Trophoblast cell (in vitro differentiated cells and primary cell): ENCODE measurements around the gene REV3L.
"Not testable (repeated sequence)": the region's sequence is repeated elsewhere in the genome, so short reads cannot be mapped to it uniquely, and the experiment has no call there.

Source experiments
- DNase-seq, 2 donors: peaks; one replicate each; pipeline ENCODE4 v3.0.0-alpha.2; 2016
- H2AFZ ChIP-seq: 2 replicates; pipeline ENCODE4 v1.6.1; 2013; ENCODE audit warnings: low read length, moderate library complexity, mild to moderate bottlenecking; ENCODE audit not compliant: insufficient read depth, poor library complexity
- H2AK5ac ChIP-seq: 2 replicates; pipeline ENCODE4 v1.6.1; 2013; ENCODE audit warnings: mild to moderate bottlenecking, low read length
- H2BK120ac ChIP-seq: 2 replicates; pipeline ENCODE4 v1.6.1; 2013; ENCODE audit warnings: low read length, mild to moderate bottlenecking, moderate library complexity; ENCODE audit not compliant: insufficient read depth, poor library complexity
- H2BK12ac ChIP-seq: 2 replicates; pipeline ENCODE4 v1.6.1; 2013; ENCODE audit warnings: mild to moderate bottlenecking, low read length, moderate library complexity
- H2BK5ac ChIP-seq: 2 replicates; pipeline ENCODE4 v1.6.1; 2013; ENCODE audit warnings: low read length, low read depth, moderate library complexity, mild to moderate bottlenecking; ENCODE audit not compliant: poor library complexity
- H3K14ac ChIP-seq: 2 replicates; pipeline ENCODE4 v1.6.1; 2013; ENCODE audit warnings: mild to moderate bottlenecking, low read length
- H3K18ac ChIP-seq: 2 replicates; pipeline ENCODE4 v1.6.1; 2013; ENCODE audit warnings: mild to moderate bottlenecking, low read length
- H3K23ac ChIP-seq: 2 replicates; pipeline ENCODE4 v1.6.1; 2013; ENCODE audit warnings: low read length
- H3K27ac ChIP-seq: 2 replicates; pipeline ENCODE4 v1.5.1; 2013; ENCODE audit warnings: low read depth, mild to moderate bottlenecking, inconsistent platforms, low read length, moderate library complexity
- H3K27me3 ChIP-seq: 2 replicates; pipeline ENCODE4 v1.6.1; 2013; ENCODE audit warnings: inconsistent platforms, mild to moderate bottlenecking, low read length, moderate library complexity; ENCODE audit not compliant: insufficient read depth
- H3K36me3 ChIP-seq, 2 experiments: 1 replicate in 1 of 2; 2 replicates in 1 of 2; pipeline ENCODE4 v1.6.1; 2013; ENCODE audit warnings: low read length in 2 of 2, mild to moderate bottlenecking in 2 of 2, moderate library complexity in 1 of 2; ENCODE audit not compliant: insufficient read depth in 2 of 2, control insufficient read depth in 1 of 2
- H3K4ac ChIP-seq: 2 replicates; pipeline ENCODE4 v1.6.1; 2013; ENCODE audit warnings: low read depth, mild to moderate bottlenecking, low read length, moderate library complexity
- H3K4me1 ChIP-seq, 2 experiments: 1 replicate in 1 of 2; 2 replicates in 1 of 2; pipeline ENCODE4 v1.6.1; 2013; ENCODE audit warnings: low read length in 2 of 2, mild to moderate bottlenecking in 2 of 2, moderate library complexity in 1 of 2; ENCODE audit not compliant: insufficient read depth in 2 of 2, control insufficient read depth in 1 of 2
- H3K4me2 ChIP-seq: 2 replicates; pipeline ENCODE4 v1.6.1; 2013; ENCODE audit warnings: inconsistent platforms, mild to moderate bottlenecking, low read length, moderate library complexity
- H3K4me3 ChIP-seq: 2 replicates; pipeline ENCODE4 v1.5.1; 2013; ENCODE audit warnings: mild to moderate bottlenecking, low read depth, low read length, inconsistent platforms
- H3K79me1 ChIP-seq: one replicate; pipeline ENCODE4 v1.6.1; 2013; ENCODE audit warnings: low read length
- H3K79me2 ChIP-seq: 2 replicates; pipeline ENCODE4 v1.6.1; 2013; ENCODE audit warnings: low read length, mild to moderate bottlenecking; ENCODE audit not compliant: control insufficient read depth, insufficient read depth, poor library complexity
- H3K9ac ChIP-seq: 2 replicates; pipeline ENCODE4 v1.6.1; 2013; ENCODE audit warnings: mild to moderate bottlenecking, low read length
- H3K9me3 ChIP-seq: 2 replicates; pipeline ENCODE4 v1.6.1; 2013; ENCODE audit warnings: low read depth, mild to moderate bottlenecking, control low read depth, inconsistent platforms, low read length; ENCODE audit not compliant: insufficient read depth
- H4K12ac ChIP-seq: 2 replicates; pipeline ENCODE4 v1.6.1; 2013; ENCODE audit warnings: low read depth, mild to moderate bottlenecking, low read length, moderate library complexity
- H4K8ac ChIP-seq: 2 replicates; pipeline ENCODE4 v1.6.1; 2013; ENCODE audit warnings: low read depth, mild to moderate bottlenecking, low read length, moderate library complexity
- H4K91ac ChIP-seq: one replicate; pipeline ENCODE4 v1.6.1; 2013; ENCODE audit warnings: low read depth, mild to moderate bottlenecking, low read length, moderate library complexity
- WGBS: extraction: QIAGEN DNeasy Blood & Tissue Kit; methylation state at CpG from one replicate; pipeline ENCODE4 v1.1.7; 2013; ENCODE audit warnings: missing lambda C conversion rate; ENCODE audit not compliant: insufficient read length, insufficient coverage; ENCODE audit errors: extremely low coverage; 5-methylcytosine and 5-hydroxymethylcytosine counted together

The REV3L gene

GRCh38 chr6:111478749-111479148 lies 4.3 kb downstream of the REV3L start:
- Histone ChIP-seq H3K9me3 (no peaks in the 10 kb centered on the region), H3K4ac (no peak overlapping the region), H3K4me2 (no peak overlapping the region), H2BK12ac (no peak overlapping the region), H3K36me3 (no peaks in the 10 kb centered on the region), H3K4me3 (no peak overlapping the region), H3K14ac (no peak overlapping the region), H4K12ac (no peak overlapping the region), H2BK120ac (no peak overlapping the region), H3K27ac (no peak overlapping the region), H3K27me3 (no peaks in the 10 kb centered on the region), H2AFZ (no peak overlapping the region), H2BK5ac (no peak overlapping the region), H3K23ac (no peak overlapping the region), H2AK5ac (no peak overlapping the region), H4K8ac (no peak overlapping the region), H3K9ac (no peak overlapping the region), H3K79me1 (peaks cover 16% of the 10 kb centered on the region), H3K79me2 (peaks cover 16% of the 10 kb centered on the region), H3K18ac (no peak overlapping the region), H4K91ac (no peak overlapping the region), H3K4me1 (peaks cover 0 to 2% of the 10 kb centered on the region in 2 experiments)
- WGBS, result no CpG with 5 or more reads among the region's 1 CpG
- peak in 1 of 2 donors; percentile 36 for DNase-seq

- H3K18ac ChIP-seq, result no peak overlapping the region
- peaks cover 0 to 2% of the 10 kb centered on the region in 2 experiments for H3K4me1 ChIP-seq
- no peak overlapping the region for H3K9ac ChIP-seq
- no peak overlapping the region for H2AFZ ChIP-seq
- no peak overlapping the region for H3K4ac ChIP-seq
- H4K91ac ChIP-seq, result no peak overlapping the region
- WGBS, result no CpG with 5 or more reads among the region's 3 CpGs
- H3K36me3 ChIP-seq, result no peaks in the 10 kb centered on the region
- peak in 1 of 2 donors; percentile 6 for DNase-seq
- H3K14ac ChIP-seq, result no peak overlapping the region
- no peaks in the 10 kb centered on the region for H3K27me3 ChIP-seq
- no peak overlapping the region for H2AK5ac ChIP-seq
- H2BK120ac ChIP-seq, result no peak overlapping the region
- no peak overlapping the region for H4K8ac ChIP-seq
- no peak overlapping the region for H3K27ac ChIP-seq
- peaks cover 11% of the 10 kb centered on the region for H3K79me2 ChIP-seq
- peaks cover 10% of the 10 kb centered on the region for H3K79me1 ChIP-seq
- H3K4me2 ChIP-seq, result no peak overlapping the region
- H4K12ac ChIP-seq, result no peak overlapping the region
- no peaks in the 10 kb centered on the region for H3K9me3 ChIP-seq
- H2BK5ac ChIP-seq, result no peak overlapping the region
- no peak overlapping the region for H3K4me3 ChIP-seq
- no peak overlapping the region for H2BK12ac ChIP-seq
- no peak overlapping the region for H3K23ac ChIP-seq
Observed at GRCh38 chr6:111478064-111478476, 4.9 kb downstream of the REV3L start.

DNA sequence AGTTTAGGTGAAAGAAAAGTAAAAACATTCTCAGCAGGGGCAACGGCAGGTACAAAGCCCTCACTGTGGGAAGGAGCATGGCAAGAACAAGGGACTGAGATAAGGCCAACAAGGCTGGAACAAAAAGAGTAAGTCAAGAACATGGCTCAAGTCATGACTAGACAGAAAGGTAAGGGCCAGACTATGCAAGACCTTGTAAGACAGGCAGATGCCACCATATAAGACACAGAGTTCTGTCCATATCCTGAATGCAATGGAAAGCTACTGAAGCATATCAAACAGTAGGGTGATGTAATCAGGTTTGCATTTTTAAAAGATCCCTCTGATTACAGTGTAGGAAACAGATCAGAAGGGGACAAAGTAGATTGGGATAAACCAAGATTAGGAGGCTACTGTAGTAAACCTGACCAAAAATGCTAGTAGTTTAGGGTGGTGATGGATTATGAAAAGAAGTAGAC lies 5.5 kb downstream of the REV3L start:
- no peak overlapping the region for H3K9ac ChIP-seq
- H3K4me2 ChIP-seq, result no peak overlapping the region
- no peak overlapping the region for H3K4me3 ChIP-seq
- no peaks in the 10 kb centered on the region for H3K9me3 ChIP-seq
- H3K27ac ChIP-seq, result no peak overlapping the region
- H3K14ac ChIP-seq, result no peak overlapping the region
- no peak overlapping the region for H2BK5ac ChIP-seq
- no peak overlapping the region for H2AK5ac ChIP-seq
- no peaks in the 10 kb centered on the region for H3K36me3 ChIP-seq
- no peak overlapping the region for H4K91ac ChIP-seq
- H3K79me2 ChIP-seq, result peaks cover 7% of the 10 kb centered on the region
- peak in 1 of 2 donors; percentile 6 for DNase-seq
- H2BK120ac ChIP-seq, result no peak overlapping the region
- no peak overlapping the region for H3K18ac ChIP-seq
- peak overlapping the region; percentile 37 for H3K4ac ChIP-seq
- no peaks in the 10 kb centered on the region for H3K27me3 ChIP-seq
- H3K4me1 ChIP-seq, result peaks cover 0 to 2% of the 10 kb centered on the region in 2 experiments
- peaks cover 5% of the 10 kb centered on the region for H3K79me1 ChIP-seq
- H4K12ac ChIP-seq, result no peak overlapping the region
- WGBS, result no CpG with 5 or more reads among the region's 1 CpG
- H4K8ac ChIP-seq, result no peak overlapping the region
- H2AFZ ChIP-seq, result no peak overlapping the region
- no peak overlapping the region for H3K23ac ChIP-seq
- H2BK12ac ChIP-seq, result no peak overlapping the region

- H3K9ac ChIP-seq, H3K18ac ChIP-seq, H3K36me3 ChIP-seq, H3K27me3 ChIP-seq, H2AK5ac ChIP-seq, H3K14ac ChIP-seq, H3K79me1 ChIP-seq, H3K9me3 ChIP-seq, H3K4me3 ChIP-seq, DNase-seq, H3K23ac ChIP-seq, H3K27ac ChIP-seq, H3K4me1 ChIP-seq, H3K4ac ChIP-seq, H3K4me2 ChIP-seq, H2BK120ac ChIP-seq, H2BK5ac ChIP-seq, H4K8ac ChIP-seq, H2AFZ ChIP-seq, H2BK12ac ChIP-seq, H3K79me2 ChIP-seq, H4K91ac ChIP-seq, H4K12ac ChIP-seq: not testable (repeated sequence)
- no CpG with 5 or more reads among the region's 3 CpGs for WGBS
Observed at GRCh38 chr6:111476061-111476460, 7.0 kb downstream of the REV3L start.
